Stimulated activated CD4-positive, alpha-beta T cell treated with anti-CD3 and anti-CD28 coated beads, TNF-alpha, amount 100 ng/mL, for 1 hour (primary cell): Measurements from ENCODE around the gene PHPT1.
"Not testable (repeated sequence)": the region's sequence is repeated elsewhere in the genome, so short reads cannot be mapped to it uniquely, and the experiment has no call there.

Experiments
- DNase-seq, 3 donors: peaks; one replicate each; pipeline ENCODE4 v3.0.0-alpha.2; 2020; ENCODE audit warnings: low read depth in 3 of 3, low spot score in 1 of 3

PHPT1 gene

DNA sequence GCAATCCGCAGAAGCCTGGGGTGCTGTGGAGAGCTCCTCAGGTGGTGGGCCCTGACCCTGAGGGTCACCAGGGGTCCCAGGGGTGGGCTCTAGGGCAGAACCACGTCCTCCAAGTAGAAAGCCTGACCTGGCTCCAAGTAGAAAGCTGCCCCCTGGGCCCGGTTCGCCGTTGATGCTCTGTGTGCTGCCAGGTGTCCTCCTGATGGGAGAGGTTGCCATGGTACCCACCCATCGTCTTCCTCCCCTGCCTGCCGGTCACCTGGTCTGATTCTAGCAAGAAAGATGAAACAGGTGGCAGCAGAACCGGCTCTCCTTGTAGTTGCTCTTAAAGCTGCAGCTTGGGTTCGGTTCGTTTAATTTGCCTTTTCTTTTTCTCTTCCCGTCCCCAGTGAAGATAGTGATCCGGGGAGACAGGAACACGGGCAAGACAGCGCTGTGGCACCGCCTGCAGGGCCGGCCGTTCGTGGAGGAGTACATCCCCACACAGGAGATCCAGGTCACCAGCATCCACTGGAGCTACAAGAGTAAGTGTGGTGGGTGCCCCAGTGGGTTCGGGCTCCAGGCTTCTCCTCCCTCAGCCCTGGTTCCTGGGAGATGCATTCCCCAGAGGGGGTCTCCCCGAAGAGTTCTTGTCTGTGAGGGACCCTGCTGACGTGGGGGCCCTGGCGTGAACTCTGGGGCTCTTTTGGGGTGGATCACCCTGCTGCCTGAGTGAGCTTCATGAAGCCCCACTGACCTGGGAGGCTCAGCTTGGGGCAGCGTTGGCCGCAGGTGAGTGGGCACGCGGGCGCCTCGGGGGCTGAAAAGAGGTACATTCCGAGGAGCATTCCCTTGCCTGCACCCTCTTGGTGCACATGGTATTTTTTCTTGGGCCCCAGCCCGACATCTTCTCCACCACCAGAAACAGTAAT, 25.8 kb upstream of the PHPT1 start:
- no peak for DNase-seq

DNA sequence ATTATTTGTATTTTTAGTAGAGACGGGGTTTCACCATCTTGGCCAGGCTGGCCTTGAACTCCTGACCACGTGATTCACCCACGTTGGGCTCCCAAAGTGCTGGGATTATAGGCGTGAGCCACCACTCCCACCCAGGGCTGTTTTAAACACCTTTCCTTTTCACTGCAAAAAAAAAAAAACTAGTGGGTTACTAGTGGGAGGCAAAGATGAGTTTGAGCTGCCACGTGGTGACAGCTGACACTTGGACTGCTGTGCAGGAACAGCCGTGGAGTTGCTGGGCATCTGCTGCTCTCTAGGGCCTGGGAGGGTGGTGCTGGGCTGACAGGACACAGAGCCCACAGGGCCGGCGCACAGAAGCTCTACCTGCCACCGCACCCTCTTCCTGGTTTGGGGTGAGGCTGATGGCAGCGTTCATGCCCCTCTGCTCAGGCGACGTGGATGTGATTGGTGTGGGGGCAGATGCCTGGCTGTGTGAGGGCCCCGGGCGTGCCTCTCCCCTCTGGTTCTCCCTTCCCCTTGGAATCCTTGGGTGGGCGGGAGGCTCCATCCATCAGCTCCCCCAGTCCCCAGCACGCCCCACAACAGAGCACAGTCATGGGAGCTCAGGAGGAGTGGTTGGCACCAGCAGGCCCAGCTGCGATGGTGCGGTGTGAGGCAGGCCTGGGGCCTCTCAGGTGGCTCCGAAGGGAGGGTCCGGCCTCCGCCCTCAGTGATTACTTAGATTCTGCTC, 24.5 kb upstream of the PHPT1 start:
- no peak for DNase-seq

DNA sequence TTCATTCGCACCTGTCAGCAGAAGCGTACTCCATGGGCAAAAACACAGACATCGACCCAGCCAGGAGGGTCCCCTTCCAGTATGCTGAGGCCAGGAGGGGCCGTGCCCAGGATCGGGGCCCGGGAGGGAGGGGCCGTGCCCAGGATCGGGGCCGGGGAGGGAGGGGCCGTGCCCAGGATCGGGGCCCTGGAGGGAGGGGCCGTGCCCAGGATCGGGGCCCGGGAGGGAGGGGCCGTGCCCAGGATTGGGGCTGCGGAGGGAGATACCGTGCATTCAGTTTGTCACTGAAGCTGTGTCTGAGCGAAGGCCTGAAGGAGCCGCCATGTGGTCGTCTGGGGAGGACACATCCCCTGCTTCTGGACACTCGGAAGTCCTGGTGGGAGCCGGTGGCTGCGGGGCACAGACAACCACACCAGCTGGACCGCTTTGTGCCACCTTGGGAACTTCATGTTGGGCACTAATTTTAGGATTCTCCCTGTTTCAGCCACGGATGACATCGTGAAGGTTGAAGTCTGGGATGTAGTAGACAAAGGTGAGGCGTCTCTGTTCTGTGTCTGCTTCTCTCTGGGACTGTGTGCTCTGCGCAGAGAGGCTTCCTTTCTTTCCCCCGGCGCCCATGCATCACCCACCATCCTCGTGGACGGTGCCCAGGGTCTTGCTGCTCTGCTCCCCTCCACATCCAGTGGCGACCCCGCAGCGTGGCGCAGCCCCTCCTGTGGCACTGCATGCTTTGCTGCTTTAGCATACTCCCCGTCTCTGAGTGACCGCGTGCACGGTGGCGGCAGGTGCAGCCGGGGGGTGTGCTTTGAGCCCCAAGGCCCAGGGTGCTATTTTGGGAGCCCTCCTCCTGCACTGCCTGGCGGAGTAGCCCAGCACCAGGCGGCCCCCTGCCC, 23.7 kb upstream of the PHPT1 start:
- DNase-seq: no peak

DNA sequence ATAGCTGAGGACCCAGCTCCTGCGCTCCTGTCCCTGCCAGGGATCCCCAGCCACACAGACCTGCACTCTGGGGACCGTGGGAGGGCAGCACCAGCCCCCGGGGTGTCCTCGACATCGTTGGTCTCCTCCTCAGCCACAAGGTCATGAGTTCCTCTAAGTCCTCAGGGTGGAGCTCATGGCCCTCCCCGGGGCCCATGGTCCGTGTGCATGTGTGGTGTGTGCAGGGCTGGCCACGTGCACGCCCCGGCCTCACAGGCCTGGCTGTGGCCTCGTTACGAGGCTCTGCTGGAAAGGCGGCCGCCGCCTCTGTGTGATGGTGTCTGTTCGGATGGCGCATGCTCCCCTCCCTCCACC, 23.0 kb upstream of the PHPT1 start:
- no peak for DNase-seq

DNA sequence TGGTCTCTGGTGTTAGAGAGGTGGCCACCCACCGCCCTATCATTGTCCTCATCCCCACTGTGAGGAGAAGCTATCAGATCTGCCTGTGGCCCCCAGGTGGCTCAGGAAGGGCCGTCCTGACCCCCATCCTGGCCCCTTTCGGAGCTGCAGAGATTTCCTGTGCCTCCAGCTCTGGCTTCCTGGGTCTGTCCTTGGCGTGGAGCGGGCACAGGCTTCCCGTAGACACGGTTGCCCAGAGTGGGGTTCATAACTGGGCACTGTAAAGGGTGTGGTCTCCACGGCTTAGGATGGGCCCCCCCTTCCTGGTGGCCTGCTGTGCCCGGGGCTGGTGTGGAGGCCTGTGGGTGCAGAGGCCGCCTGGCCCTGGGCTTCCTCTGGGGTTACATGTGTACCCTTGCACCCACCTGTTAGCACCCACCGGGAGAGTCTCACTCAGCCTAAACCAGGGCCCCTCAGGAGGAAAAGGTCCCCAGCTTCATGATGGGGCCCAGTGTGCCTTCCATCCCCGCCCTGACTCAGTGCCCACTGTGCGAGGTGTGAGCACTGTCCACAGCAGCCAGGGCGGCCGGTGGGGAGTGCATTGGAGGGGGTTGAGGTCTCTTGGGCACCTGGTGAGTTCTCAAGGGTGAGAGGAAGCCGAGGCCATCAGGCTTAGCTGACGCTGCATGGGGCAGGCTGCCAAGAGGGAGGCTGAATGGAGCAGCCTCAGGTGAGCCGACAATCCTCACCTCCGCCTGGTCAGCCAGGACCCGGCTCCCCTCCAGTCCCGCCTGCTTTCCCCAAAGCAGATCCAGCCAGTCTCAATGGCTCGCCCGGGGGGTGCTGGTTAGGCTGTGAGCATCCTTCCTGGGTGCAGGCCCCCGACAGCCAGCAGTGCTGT, 22.3 kb upstream of the PHPT1 start:
- no peak for DNase-seq

DNA sequence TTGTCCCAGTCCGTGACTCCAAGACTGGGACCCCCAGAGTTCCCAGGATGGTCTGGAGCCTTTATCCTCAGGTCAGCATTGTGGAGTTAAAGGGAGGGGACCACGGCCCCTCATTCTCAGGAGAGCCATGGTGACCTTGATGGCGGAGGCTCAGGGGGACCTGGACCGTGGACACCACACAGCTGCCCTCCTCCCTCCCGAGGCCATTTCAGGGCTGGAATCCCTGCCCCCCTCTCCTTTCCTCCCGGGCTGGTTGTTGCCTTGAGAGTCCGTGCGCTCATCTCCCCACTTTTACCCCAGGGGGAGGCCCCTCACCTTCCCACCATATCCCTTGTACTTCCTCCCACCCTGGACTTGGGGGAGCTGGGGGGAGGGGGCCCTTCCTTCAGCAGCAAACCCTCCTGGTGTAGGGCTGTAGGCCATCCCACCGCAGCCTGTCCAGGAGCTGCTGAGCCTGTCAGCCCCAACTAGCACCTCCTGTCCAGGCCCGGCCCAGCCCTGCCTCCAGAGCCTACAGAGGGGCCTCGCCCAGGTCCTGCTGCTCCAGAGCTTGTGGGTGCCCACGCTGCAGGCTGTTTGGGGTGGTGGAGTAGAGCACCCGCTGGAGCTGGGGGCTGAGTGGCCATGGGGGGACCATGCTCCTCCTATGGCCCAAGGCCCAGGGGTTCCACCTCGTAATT, 21.3 kb upstream of the PHPT1 start:
- DNase-seq: no peak

DNA sequence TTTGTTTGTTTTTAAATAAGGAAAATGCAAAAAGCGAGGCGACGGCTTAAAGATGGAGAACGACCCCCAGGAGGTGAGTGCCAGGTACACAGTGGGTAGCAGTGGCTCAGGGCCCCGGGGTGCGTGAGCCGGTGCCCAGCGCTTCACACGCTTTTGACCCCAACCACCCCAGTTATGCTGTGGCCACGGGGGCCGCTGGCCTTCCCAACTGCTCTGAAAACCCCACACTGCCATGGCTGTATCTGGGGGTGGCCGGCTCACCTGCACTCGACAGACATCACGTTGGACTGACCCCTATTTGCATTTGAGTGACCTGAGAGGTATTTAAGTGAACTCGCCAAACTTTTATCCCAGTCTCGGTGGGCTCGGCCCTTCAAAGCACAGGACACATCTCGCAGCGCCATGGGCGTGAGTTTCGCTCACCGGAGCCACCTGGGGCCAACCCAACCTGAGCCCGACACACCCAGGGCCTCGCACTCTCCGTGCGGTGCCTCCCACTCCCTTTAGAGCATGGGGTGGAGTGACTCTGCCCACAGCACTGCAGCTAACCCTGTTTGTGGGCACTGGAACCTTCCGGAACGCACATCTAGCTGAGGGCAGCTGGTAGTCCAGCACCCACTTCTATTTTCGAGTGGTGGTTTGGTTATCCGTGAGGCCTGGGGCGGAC, 20.6 kb upstream of the PHPT1 start:
- no peak for DNase-seq

DNA sequence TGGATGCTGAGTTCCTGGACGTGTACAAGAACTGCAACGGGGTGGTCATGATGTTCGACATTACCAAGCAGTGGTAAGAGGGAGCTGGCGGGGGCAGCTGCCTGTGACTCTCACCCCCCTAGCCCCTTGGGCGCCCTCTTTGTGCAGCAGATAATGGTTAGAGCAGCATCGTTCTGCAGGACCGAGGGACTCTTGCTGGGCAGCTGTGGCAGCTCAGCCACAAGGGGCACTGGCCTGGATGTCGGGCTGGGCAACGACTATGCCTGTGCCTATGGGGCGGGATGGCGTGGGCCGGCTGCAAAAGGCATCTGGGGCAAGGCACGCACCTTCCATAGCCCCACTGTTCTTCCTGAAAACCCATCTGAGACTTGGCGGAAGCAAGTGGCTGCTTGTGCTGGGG, 19.8 kb upstream of the PHPT1 start:
- no peak for DNase-seq

DNA sequence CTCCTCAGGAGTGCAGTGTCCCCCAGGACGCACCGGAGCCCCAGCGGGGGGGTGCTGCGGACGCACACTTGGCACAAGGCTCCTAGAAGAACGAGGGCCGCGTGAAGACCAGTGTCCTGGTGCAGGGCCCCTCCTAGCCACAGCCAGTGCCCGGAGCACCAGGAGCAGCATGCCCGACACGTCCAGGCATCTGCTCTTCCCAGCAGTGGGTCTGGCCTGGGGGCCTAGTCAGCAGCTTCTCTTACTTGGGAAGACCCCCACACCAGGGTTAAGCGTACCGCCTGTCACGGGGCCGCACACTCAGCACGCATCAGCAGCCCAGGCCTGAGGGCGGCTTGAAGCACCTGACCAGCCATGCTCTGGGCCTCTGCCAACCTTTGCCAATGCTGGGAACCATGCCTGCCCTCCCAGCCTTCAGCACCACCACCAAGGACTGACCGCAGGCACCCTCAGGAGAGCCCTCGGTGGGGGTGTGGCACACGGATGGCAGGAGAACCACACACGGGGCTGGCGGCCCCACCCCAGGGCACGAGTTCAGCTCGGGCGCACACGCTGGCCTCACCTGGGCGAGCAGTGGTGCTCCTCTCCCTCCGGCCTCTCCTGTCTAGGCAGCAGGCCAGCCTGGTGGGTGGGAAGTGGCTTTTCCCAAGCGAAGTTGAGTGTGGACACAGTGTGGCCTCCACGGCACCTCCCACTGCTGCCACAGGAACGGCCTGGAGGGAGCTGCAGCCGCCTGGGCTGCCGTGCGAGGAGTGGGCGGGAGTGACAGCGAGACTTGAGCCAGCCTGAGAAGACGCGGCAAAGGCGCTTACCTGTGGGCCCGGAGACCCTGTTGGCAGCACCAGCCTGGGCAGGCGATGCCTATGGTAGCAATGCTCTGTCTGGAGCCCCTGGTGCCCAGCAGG, 19.0 kb upstream of the PHPT1 start:
- DNase-seq: no peak

DNA sequence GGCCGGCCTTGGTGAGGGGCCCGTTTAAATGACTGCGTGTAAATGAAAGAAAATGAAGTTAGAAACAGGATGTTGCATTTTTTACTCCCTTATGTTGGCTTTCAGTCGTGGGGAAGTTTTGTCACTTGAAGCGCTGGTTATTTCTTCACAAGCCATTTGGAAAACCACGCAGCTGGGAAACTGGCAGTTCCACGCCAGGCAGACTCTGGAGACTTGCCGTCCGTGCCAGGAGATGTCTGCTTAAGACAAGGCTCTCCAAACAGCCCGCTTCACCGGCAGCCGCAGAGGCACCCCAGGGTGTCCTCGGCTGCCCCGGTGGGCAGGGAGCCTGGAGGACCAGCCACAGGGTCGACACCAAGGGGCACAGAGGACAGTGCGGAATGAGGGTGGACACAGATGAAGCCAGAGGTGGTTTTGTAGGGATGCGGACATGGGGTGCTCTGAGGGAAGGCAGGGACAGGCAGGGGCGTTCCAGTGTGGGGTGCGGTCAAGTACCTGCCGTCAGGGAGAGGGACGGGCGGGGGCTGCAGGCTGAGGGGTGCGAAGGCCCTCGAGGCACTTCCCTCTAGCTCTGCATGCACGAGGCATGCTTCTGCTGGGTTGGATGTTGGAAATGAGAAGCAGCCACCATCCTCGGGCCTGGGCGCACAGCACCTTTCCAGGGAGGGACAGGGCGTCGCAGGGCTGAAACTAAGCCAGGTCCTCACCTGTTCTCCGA, 18.0 kb upstream of the PHPT1 start:
- DNase-seq: no peak

DNA sequence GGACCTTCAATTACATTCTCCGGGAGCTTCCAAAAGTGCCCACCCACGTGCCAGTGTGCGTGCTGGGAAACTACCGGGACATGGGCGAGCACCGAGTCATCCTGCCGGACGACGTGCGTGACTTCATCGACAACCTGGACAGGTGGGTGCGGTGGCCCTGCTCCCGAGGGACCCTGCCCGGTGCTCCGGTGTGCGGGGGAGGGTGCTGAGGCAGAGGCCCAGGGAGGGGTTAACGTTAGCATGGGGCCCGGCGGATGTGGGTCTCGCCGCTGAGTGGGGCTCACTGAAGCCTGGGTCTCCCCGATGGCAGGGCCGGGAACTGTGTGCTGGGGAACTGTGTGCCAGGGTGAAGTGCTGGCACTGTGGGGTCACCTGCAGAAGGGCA, 17.5 kb upstream of the PHPT1 start:
- no peak for DNase-seq

DNA sequence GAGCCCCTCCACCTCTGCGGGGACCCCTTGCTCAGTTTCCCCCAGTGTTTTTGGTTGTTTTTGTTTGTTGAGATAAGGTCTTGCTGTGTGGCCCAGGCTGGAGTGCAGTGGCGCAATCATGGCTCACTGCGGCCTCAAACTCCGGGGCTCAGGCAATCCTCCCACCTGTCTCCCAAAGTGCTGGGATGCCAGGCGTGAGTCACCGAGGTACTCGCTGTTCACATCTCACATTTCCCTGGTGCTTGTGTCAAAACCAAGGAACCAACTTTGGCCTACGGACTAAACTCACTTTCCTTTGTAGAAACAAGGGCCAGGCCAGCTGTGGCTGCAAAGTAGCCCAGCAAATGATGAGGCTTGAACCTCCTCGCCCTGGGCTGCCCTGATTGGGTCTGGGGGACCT, 16.6 kb upstream of the PHPT1 start:
- no peak for DNase-seq

DNA sequence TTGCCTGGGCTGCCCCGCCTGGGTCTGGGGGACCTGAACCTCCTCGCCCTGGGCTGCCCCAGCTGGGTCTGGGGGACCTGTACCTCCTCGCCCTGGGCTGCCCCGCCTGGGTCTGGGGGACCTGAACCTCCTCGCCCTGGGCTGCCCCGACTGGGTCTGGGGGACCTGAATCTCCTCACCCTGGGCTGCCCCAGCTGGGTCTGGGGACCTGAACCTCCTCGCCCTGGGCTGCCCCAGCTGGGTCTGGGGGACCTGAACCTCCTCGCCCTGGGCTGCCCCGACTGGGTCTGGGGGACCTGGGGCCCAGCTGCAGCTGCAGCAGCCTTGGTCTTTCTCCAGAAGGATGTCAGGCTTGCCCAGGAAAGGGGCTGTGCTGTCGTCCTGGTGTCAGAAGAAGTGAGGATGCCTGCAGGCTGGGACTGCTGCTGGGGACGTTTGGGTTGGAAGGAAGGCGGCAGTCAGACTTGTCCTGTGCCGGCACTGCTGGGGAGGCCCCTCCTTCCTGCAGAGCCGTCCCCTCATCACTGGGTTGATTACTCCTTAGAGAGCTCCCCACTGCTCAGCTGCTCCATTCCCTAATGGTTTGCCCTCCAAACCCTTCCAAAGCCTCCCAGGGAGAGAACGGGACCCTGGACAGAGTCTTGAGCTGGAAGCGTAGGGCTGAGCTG, 15.7 kb upstream of the PHPT1 start:
- not testable (repeated sequence) for DNase-seq

DNA sequence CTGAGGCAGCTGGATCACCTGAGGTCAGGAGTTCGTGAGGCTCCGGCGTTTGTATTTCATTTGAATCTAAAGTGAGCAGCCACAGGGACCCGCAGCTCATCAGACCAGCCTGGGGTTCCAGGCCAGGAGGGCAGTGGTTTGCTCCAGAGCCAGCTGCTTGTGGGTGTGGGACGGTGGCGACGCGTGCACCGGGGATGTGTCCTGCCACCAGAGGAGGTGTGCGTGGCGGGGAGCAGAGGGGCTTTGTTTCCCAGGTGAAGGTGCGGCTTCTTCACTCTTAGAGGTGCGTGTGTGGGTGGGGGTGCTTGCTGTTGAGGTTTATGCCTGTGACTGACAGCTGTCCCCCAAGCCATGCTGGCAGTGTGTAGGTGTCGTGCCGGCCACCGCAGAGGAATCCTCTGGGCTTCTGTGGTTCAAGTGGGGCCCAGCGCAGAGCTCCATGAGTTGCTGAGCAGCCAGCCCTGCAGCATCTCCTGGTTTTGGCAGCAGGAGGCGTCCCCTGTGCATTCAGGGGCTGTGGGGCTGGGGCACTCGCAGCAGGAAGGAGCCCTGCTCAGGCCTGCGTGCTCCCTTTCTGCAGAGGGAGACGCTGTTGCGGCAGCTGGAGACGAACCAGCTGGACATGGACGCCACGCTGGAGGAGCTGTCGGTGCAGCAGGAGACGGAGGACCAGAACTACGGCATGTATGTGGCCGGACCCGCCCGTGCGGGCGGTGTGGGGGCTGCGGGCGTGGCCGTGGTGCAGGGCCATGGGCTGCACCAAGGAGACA, 13.9 kb upstream of the PHPT1 start:
- DNase-seq: no peak

DNA sequence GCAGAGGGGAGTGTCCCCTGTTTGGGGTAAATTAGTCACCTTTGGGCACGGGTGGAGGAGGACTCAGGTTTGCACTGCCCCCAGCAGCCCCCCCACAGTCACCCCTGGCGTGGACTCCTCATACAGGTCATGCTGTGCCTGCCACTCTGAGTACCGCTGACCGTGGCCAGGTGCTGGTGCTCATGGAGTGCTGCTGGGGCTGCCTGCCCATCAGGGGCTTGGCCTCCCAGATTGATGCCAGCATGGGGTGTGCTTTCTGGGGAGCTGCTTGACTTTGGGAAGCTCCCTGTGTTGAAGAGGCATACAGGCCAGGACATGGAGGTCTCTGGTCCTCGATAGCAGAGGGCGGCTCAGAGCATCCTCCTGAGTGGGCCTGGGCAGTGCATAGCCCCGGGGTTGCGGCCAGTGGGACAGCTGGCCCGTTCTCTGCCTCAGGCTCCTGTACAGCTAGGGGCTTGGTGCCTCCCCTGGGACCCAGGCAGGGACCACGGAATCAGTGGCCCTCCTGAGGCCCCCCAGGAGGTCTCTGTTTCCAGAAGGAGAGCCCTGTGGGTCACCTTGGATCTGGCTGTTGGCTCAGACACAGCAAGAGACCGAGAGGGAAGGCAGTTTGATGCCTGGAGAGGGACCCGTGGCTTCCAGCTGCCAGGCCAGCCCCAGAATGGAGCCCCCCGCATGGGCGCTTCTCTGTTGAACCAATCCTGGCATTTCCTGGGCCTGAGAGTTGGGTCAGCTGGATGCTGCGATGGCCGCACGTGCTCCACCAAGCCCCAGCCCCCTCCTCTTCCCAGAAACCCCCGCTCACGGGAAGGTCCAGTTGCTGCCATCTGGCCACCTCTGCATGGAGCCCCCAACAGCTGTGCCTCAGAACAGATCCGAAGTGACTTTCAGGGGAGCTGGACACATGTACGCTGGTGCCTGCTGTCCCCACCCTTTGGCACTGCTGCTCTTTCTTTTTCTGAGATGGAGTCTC, 13.0 kb upstream of the PHPT1 start:
- DNase-seq: no peak
